Measurements from ENCODE around the gene BBIP1. TPM values are rescaled to one million over a fixed set of nuclear protein-coding genes. Genes with fewer than 3 reads are reported as not detected.

BBIP1 gene
- total RNA-seq, 2 experiments from 2014 or later: 17.1 to 21.9 TPM

DNA sequence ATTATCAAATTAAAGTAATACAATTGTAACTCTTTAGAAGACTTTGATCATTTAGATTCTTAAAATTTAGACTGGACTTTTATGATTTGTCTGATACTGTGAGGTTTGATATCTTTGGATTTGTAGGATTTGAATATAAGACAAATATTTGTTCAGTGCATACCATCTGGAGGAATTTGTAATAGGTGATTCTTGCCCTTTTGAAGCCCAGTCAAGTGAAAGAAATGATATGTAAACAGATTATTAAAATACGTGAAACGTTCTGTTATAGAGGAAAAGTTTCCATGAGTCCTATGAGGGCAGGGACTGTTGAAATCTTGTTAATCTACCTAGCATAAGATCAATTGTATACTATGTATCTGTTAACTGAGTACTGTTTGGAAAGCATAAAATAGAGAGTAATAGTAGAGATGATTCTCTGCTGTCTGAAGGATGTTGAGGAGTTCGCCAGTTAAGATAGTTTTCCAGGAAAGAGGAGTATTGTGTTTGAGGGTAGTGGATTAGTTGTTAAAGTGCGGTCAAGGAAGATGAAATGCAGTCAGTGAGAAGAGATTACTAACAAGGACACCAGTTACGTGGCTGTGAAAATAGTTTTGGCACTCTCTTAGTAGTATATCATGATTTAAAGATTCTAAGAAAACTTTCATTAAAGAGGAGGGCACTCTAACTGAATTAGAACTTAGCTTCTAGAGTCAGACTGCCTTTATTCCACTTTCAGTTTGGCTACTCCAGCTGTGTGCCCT, 32.9 kb downstream of the BBIP1 start:
- POLR2A ChIA-PET: interaction anchor here (1.2 to 2.1 kb wide), 6 partner anchors 9 to 83 kb away, joined by 4 to 7 read pairs (median 4); partner anchors contain the start of gene PDCD4

DNA sequence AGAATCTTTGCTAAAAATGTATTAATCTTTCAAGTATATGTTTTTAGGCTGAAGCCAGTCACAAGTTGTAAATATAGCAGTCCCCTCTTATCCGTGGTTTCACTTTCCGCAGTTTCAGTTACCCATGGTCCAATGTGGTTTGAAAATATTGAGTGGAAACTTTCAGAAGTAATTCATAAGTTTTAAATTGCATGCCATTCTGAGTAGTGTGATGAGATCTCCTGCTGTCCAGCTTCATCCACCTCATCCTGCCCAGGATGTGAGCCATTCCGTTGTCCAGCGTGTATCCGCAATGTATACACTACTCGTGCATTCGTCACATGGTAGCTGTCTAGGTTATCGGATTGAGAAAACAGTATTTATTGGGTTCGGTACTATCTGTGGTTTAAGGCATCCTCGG, 35.1 kb downstream of the BBIP1 start:
- TF ChIP-seq CTCF (IDR thresholded peaks at IDR 0.05): no peak
- no peaks in the 10 kb centered on the region for H3K9me3 ChIP-seq (ENCODE audit: control insufficient read depth in 1 of 2, insufficient read depth in 1 of 2, low read length in 2 of 2)
- H3K4me3 ChIP-seq (ENCODE audit: low read length): peak overlapping the region; percentile 13
- Mint-ChIP-seq H3K4me1 (ENCODE audit: low read depth) (peaks cover 83% of the 10 kb centered on the region), H3K4me3 (peak overlapping the region; percentile 71), H3K9me3 (no peaks in the 10 kb centered on the region), H3K27me3 (no peaks in the 10 kb centered on the region), H3K27ac (peak overlapping the region; percentile 71), H3K36me3 (ENCODE audit: low read depth) (peaks cover 91% of the 10 kb centered on the region)
- H3K4me1 ChIP-seq (ENCODE audit: insufficient read depth, low read length): peaks cover 15% of the 10 kb centered on the region
- DNase-seq: peak in 1 of 14 experiments; percentile 36
- ChIA-PET CTCF (no interaction called here), POLR2A (interaction anchor here (0.8 to 3.4 kb wide), 2 partner anchors 24 to 26 kb away, joined by 3 to 11 read pairs; no protein-coding TSS in a partner anchor)
- no peak for ATAC-seq (ENCODE audit: poor library complexity)
- intact Hi-C loops (cut with DNase I, micrococcal nuclease): loop anchor here in 1 of 2 experiments (1.0 kb wide), 1 partner anchor 9 kb away; no protein-coding TSS in a partner anchor
- peak overlapping the region in 1 of 2 donors; percentile 33 for H3K27ac ChIP-seq (ENCODE audit: low read depth in 1 of 2, low read length in 2 of 2)
- H3K27me3 ChIP-seq (ENCODE audit: control insufficient read depth in 1 of 2, insufficient read depth in 2 of 2, low read length in 2 of 2): no peaks in the 10 kb centered on the region
- H3K36me3 ChIP-seq (ENCODE audit: insufficient read depth, low read length): peaks cover 75% of the 10 kb centered on the region

More for the DNA sequence above, 32.9 kb downstream of the BBIP1 start:
- Mint-ChIP-seq H3K9me3 (no peaks in the 10 kb centered on the region), H3K36me3 (ENCODE audit: low read depth) (peaks cover 92% of the 10 kb centered on the region), H3K27ac (peak overlapping the region; percentile 15), H3K4me1 (ENCODE audit: low read depth) (peaks cover 71% of the 10 kb centered on the region), H3K27me3 (no peaks in the 10 kb centered on the region), H3K4me3 (peak overlapping the region; percentile 3)
- peak overlapping the region in 1 of 2 donors; percentile 35 for H3K27ac ChIP-seq (ENCODE audit: low read depth in 1 of 2, low read length in 2 of 2)
- no peaks in the 10 kb centered on the region for H3K27me3 ChIP-seq (ENCODE audit: control insufficient read depth in 1 of 2, insufficient read depth in 2 of 2, low read length in 2 of 2)
- CTCF ChIA-PET: interaction anchor here (0.7 to 2.2 kb wide), 5 partner anchors 13 to 144 kb away, joined by 3 to 10 read pairs (median 4); no protein-coding TSS in a partner anchor
- peaks cover 86% of the 10 kb centered on the region for H3K36me3 ChIP-seq (ENCODE audit: insufficient read depth, low read length)
- H3K4me3 ChIP-seq (ENCODE audit: low read length): no peak overlapping the region
- DNase-seq (no peak), ATAC-seq (ENCODE audit: poor library complexity) (no peak)
- no peaks in the 10 kb centered on the region for H3K9me3 ChIP-seq (ENCODE audit: control insufficient read depth in 1 of 2, insufficient read depth in 1 of 2, low read length in 2 of 2)
- intact Hi-C loops (cut with DNase I, micrococcal nuclease): no loop called here
- peaks cover 10% of the 10 kb centered on the region for H3K4me1 ChIP-seq (ENCODE audit: insufficient read depth, low read length)
- TF ChIP-seq CTCF (IDR thresholded peaks at IDR 0.05): no peak

DNA sequence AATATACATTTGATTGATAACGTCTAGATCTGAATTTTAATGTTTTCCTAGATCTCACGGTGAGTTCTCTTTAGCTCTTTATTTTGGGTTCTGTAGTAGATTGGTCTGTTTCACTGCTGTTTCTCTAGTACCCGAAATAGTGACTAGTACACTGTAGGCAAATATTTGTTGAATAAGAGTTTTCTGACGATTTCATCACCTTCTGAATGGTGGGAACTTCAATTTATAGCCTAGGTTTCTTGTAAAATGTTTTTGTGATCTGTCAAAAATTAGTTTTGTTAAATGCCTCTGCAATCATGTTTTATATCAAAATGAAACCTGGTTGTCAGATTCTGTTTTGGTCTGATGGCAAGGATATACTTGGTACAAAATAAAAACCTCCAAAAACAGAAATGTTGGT, 37.1 kb downstream of the BBIP1 start:
- H3K9me3 Mint-ChIP-seq: no peaks in the 10 kb centered on the region
- CTCF ChIA-PET: interaction anchor here (1.0 to 1.5 kb wide), 3 partner anchors 9 to 29 kb away, joined by 3 to 5 read pairs (median 4); no protein-coding TSS in a partner anchor
- Histone ChIP-seq H3K27ac (ENCODE audit: low read depth in 1 of 2, low read length in 2 of 2) (peak overlapping the region in 1 of 2 donors; percentile 1), H3K4me3 (ENCODE audit: low read length) (no peak overlapping the region), H3K4me1 (ENCODE audit: insufficient read depth, low read length) (peaks cover 18% of the 10 kb centered on the region), H3K36me3 (ENCODE audit: insufficient read depth, low read length) (peaks cover 74% of the 10 kb centered on the region), H3K27me3 (ENCODE audit: control insufficient read depth in 1 of 2, insufficient read depth in 2 of 2, low read length in 2 of 2) (no peaks in the 10 kb centered on the region), H3K9me3 (ENCODE audit: control insufficient read depth in 1 of 2, insufficient read depth in 1 of 2, low read length in 2 of 2) (no peaks in the 10 kb centered on the region)
- intact Hi-C loops (cut with DNase I, micrococcal nuclease): loop anchor here in 1 of 2 experiments (2.0 kb wide), 1 partner anchor 13 kb away; no protein-coding TSS in a partner anchor
- H3K4me3 Mint-ChIP-seq: peak overlapping the region; percentile 36
- POLR2A ChIA-PET: interaction anchor here (0.5 to 3.4 kb wide), 7 partner anchors 8 to 131 kb away, joined by 3 to 15 read pairs (median 4); partner anchors contain the start of gene PDCD4
- peak overlapping the region; percentile 54 for H3K27ac Mint-ChIP-seq
- H3K36me3 Mint-ChIP-seq (ENCODE audit: low read depth): peaks cover 93% of the 10 kb centered on the region
- DNase-seq (no peak), ATAC-seq (ENCODE audit: poor library complexity) (no peak)
- H3K27me3 Mint-ChIP-seq: no peaks in the 10 kb centered on the region
- H3K4me1 Mint-ChIP-seq (ENCODE audit: low read depth): peaks cover 87% of the 10 kb centered on the region
- TF ChIP-seq CTCF (IDR thresholded peaks at IDR 0.05): no peak
